ENCODE measurements around the gene YTHDF2. TPM values are rescaled to one million over a fixed set of nuclear protein-coding genes. Genes with fewer than 3 reads are reported as not detected.
A peak's percentile ranks its signal among the peaks of the same experiment; 100 is the strongest.
"Not testable (repeated sequence)": the region's sequence is repeated elsewhere in the genome, so short reads cannot be mapped to it uniquely, and the experiment has no call there.

YTHDF2 gene
- total and polyA plus RNA-seq, 4 experiments from 2014 or later: 65.1 to 173 (median 100) TPM

DNA sequence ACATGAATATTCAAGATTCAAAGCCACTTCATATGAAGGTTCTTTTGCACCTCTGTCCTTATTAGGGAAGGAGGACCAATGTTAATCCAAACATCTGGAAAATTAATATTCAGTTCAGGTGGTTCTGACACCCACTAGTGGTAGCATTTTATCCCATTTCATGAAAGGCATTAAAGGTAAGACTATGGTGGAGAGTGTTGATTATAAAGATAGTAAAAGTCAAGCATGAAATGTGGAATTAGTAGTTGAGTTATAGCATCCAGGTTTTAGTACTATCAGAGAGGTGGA lies 17.5 kb upstream of the YTHDF2 start:
- Mint-ChIP-seq H3K27ac (peak overlapping the region in 4 of 7 donors; percentile 0 to 44 (median 28)), H3K4me1 (peaks cover 0 to 4% (median 1%) of the 10 kb centered on the region in 4 donors), H3K36me3 (peaks cover 8 to 15% of the 10 kb centered on the region in 2 donors), H3K4me3 (no peak overlapping the region), H3K9me3 (no peaks in the 10 kb centered on the region), H3K27me3 (no peaks in the 10 kb centered on the region)
- no peaks in the 10 kb centered on the region for H3K27me3 ChIP-seq (ENCODE audit: insufficient read depth, low read length)
- CTCF ChIA-PET (ENCODE audit: partially characterized antibody): interaction anchor here (1.1 to 2.1 kb wide), 4 partner anchors 17 to 148 kb away, joined by 3 to 13 read pairs (median 5); partner anchors contain the start of genes TAF12 and YTHDF2
- H3K36me3 ChIP-seq (ENCODE audit: insufficient read depth, low read length): peaks cover 8% of the 10 kb centered on the region
- POLR2A ChIA-PET (ENCODE audit: partially characterized antibody): interaction anchor here (1.2 to 1.8 kb wide), 3 partner anchors 17 to 138 kb away, joined by 4 to 7 read pairs (median 4); partner anchors contain the start of genes TAF12 and YTHDF2
- H3K4me3 ChIP-seq (ENCODE audit: low read length in 2 of 2): no peak overlapping the region
- DNase-seq: no peak
- intact Hi-C loops (cut with micrococcal nuclease): no loop called here
- H3K9me3 ChIP-seq (ENCODE audit: control insufficient read depth in 1 of 2, low read length in 2 of 2): no peaks in the 10 kb centered on the region
- H3K27ac ChIP-seq (ENCODE audit: low read depth, low read length): no peak overlapping the region
- H3K4me1 ChIP-seq (ENCODE audit: insufficient read depth, low read length): no peaks in the 10 kb centered on the region

- H3K27me3 ChIP-seq (ENCODE audit: insufficient read depth, low read length): no peaks in the 10 kb centered on the region
- Mint-ChIP-seq H3K9me3 (no peaks in the 10 kb centered on the region), H3K4me1 (peaks cover 0 to 4% (median 1%) of the 10 kb centered on the region in 4 donors), H3K4me3 (no peak overlapping the region), H3K27ac (peak overlapping the region in 3 of 7 donors; percentile 12 to 36 (median 29)), H3K36me3 (peaks cover 3 to 7% of the 10 kb centered on the region in 2 donors), H3K27me3 (peaks cover 0 to 2% of the 10 kb centered on the region in 2 donors)
- H3K27ac ChIP-seq (ENCODE audit: low read depth, low read length): no peak overlapping the region
- no peak for DNase-seq
- POLR2A ChIA-PET (ENCODE audit: partially characterized antibody): no interaction called here
- CTCF ChIA-PET (ENCODE audit: partially characterized antibody): no interaction called here
- intact Hi-C loops (cut with micrococcal nuclease): no loop called here
- H3K9me3 ChIP-seq (ENCODE audit: control insufficient read depth in 1 of 2, low read length in 2 of 2): no peaks in the 10 kb centered on the region
- no peaks in the 10 kb centered on the region for H3K36me3 ChIP-seq (ENCODE audit: insufficient read depth, low read length)
- H3K4me3 ChIP-seq (ENCODE audit: low read length in 2 of 2): no peak overlapping the region
- H3K4me1 ChIP-seq (ENCODE audit: insufficient read depth, low read length): no peaks in the 10 kb centered on the region
Observed at GRCh38 chr1:28720376-28720775, 16.4 kb upstream of the YTHDF2 start.

DNA sequence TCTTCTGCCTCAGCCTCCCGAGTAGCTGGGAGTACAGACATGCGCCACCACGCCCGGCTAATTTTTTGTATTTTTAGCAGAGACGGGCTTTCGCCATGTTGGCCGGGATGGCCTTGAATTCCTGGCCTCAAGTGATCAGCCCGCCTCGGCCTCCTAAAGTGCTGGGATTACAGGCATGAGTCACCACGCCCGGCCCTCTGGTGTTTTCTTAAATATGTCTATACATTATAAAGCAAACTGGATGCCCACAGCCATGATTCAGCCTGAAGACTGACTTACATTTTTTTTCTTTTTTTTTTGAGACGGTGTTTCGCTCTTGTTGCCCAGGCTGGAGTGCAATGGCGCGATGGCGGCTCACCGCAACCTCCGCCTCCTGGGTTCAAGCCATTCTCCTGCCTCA lies 14.8 kb upstream of the YTHDF2 start:
- H3K27ac Mint-ChIP-seq; H3K4me3 ChIP-seq (ENCODE audit: low read length in 2 of 2); H3K27me3 Mint-ChIP-seq; H3K4me3 Mint-ChIP-seq; intact Hi-C loops (cut with micrococcal nuclease); H3K27me3 ChIP-seq (ENCODE audit: insufficient read depth, low read length); H3K9me3 ChIP-seq (ENCODE audit: control insufficient read depth in 1 of 2, low read length in 2 of 2); H3K36me3 Mint-ChIP-seq; H3K4me1 Mint-ChIP-seq; H3K36me3 ChIP-seq (ENCODE audit: insufficient read depth, low read length); POLR2A ChIA-PET (ENCODE audit: partially characterized antibody); H3K9me3 Mint-ChIP-seq; DNase-seq; H3K4me1 ChIP-seq (ENCODE audit: insufficient read depth, low read length); H3K27ac ChIP-seq (ENCODE audit: low read depth, low read length): not testable (repeated sequence)
- CTCF ChIA-PET (ENCODE audit: partially characterized antibody): interaction anchor here (1.0 to 1.1 kb wide), 3 partner anchors 15 to 155 kb away, joined by 3 read pairs; partner anchors contain the start of gene YTHDF2

GRCh38 chr1:28725365-28725764 lies 11.4 kb upstream of the YTHDF2 start:
- H3K27ac ChIP-seq (ENCODE audit: low read depth, low read length); H3K4me1 ChIP-seq (ENCODE audit: insufficient read depth, low read length); intact Hi-C loops (cut with micrococcal nuclease); H3K9me3 Mint-ChIP-seq; H3K27me3 Mint-ChIP-seq; H3K27me3 ChIP-seq (ENCODE audit: insufficient read depth, low read length); H3K36me3 Mint-ChIP-seq; H3K4me3 ChIP-seq (ENCODE audit: low read length in 2 of 2); H3K27ac Mint-ChIP-seq; H3K9me3 ChIP-seq (ENCODE audit: control insufficient read depth in 1 of 2, low read length in 2 of 2); DNase-seq; H3K4me1 Mint-ChIP-seq; H3K4me3 Mint-ChIP-seq; H3K36me3 ChIP-seq (ENCODE audit: insufficient read depth, low read length): not testable (repeated sequence)
- CTCF ChIA-PET (ENCODE audit: partially characterized antibody): interaction anchor here (1.5 kb wide), 1 partner anchor 10 kb away, joined by 4 read pairs; no protein-coding TSS in a partner anchor
- POLR2A ChIA-PET (ENCODE audit: partially characterized antibody): interaction anchor here (1.1 kb wide), 1 partner anchor 11 kb away, joined by 3 read pairs; the partner anchor contains the start of gene YTHDF2

GRCh38 chr1:28735961-28736449 lies 735 bp upstream of the YTHDF2 start:
- Mint-ChIP-seq H3K4me3 (peak overlapping the region in 7 of 8 donors; percentile 92 to 98 (median 96)), H3K36me3 (peaks cover 13 to 28% of the 10 kb centered on the region in 2 donors), H3K27me3 (peaks cover 0 to 2% of the 10 kb centered on the region in 2 donors), H3K27ac (peak overlapping the region; percentile 89 to 98 (median 94)), H3K4me1 (peaks cover 15 to 47% (median 25%) of the 10 kb centered on the region in 4 donors), H3K9me3 (no peaks in the 10 kb centered on the region)
- ChIA-PET CTCF (ENCODE audit: partially characterized antibody) (interaction anchor here (1.0 to 4.2 kb wide), 31 partner anchors 9 to 487 kb away, joined by 3 to 83 read pairs (median 6); partner anchors contain the start of genes GMEB1, RNU11, SRSF4 and TAF12), POLR2A (ENCODE audit: partially characterized antibody) (interaction anchor here (0.5 to 9.0 kb wide), 36 partner anchors 9 to 867 kb away, joined by 3 to 182 read pairs (median 5); partner anchors contain the start of genes EPB41, GMEB1, MED18 and RNU11)
- Histone ChIP-seq H3K27ac (ENCODE audit: low read depth, low read length) (peak overlapping the region; percentile 90), H3K9me3 (ENCODE audit: control insufficient read depth in 1 of 2, low read length in 2 of 2) (no peaks in the 10 kb centered on the region), H3K36me3 (ENCODE audit: insufficient read depth, low read length) (peaks cover 19% of the 10 kb centered on the region), H3K27me3 (ENCODE audit: insufficient read depth, low read length) (no peaks in the 10 kb centered on the region), H3K4me3 (ENCODE audit: low read length in 2 of 2) (peak overlapping the region; percentile 49 to 53), H3K4me1 (ENCODE audit: insufficient read depth, low read length) (peaks cover 37% of the 10 kb centered on the region)
- intact Hi-C loops (cut with micrococcal nuclease): loop anchor here (1.0 to 2.0 kb wide), 8 partner anchors 67 to 489 kb away; partner anchors contain the start of genes RNU11, TAF12 and TRNAU1AP
- DNase-seq: no peak

DNA sequence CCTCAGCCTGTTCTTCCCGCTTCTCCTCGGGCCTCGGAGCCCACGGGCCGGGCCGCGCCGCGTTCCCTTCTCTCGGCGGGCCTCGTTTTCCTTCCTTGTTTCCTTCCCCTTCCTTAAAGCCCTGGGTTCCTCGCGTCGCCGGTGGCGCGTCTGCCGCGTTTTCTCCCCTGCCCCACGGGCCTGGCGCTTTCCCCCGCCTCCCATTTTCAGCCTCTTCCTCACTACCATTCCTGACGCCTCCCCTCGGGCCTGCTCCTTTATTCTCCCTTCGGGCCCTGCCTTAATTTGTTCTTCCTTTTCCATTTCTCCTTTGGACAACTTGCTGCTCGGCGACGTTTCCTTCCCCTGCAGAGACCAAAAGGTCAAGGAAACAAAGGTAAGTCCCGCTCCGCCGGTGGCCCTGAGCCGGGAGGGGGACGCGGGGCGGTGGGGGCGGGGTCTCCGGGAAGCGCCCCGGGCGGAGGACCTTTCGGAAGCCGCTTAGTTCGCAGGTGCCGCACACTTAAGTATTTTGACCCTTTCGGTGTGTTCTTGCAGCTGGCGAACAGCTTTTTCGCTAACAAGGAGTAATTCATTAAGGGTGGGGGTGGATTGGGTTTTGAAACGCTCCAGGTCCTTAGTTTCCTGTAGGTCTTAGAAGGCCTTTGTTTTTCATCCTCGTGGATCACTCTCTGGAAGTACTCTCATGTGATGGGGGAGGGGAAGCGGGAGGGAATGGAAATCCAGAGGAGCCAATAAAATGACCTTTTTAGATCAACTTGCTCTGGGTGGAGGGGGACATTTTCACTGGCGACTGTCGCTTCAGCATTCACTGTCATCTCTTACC lies 780 bp downstream of the YTHDF2 start:
- H3K36me3 ChIP-seq (ENCODE audit: insufficient read depth, low read length): peaks cover 32% of the 10 kb centered on the region
- Mint-ChIP-seq H3K4me1 (peaks cover 22 to 59% (median 35%) of the 10 kb centered on the region in 4 donors), H3K27me3 (peaks cover 0 to 2% of the 10 kb centered on the region in 2 donors), H3K4me3 (peak overlapping the region; percentile 92 to 99 (median 96)), H3K9me3 (no peaks in the 10 kb centered on the region), H3K36me3 (peaks cover 22 to 42% of the 10 kb centered on the region in 2 donors), H3K27ac (peak overlapping the region; percentile 93 to 98 (median 97))
- peak overlapping the region; percentile 55 to 59 for H3K4me3 ChIP-seq (ENCODE audit: low read length in 2 of 2)
- peaks cover 50% of the 10 kb centered on the region for H3K4me1 ChIP-seq (ENCODE audit: insufficient read depth, low read length)
- DNase-seq: peak in 4 of 5 donors; percentile 4 to 61 (median 30)
- POLR2A ChIA-PET (ENCODE audit: partially characterized antibody): interaction anchor here (0.5 to 9.0 kb wide), 31 partner anchors 9 to 1061 kb away, joined by 3 to 182 read pairs (median 5); partner anchors contain the start of genes GMEB1, MED18, PHACTR4 and RNU11
- no peaks in the 10 kb centered on the region for H3K27me3 ChIP-seq (ENCODE audit: insufficient read depth, low read length)
- H3K27ac ChIP-seq (ENCODE audit: low read depth, low read length): peak overlapping the region; percentile 90
- intact Hi-C loops (cut with micrococcal nuclease): loop anchor here (2.0 kb wide), 2 partner anchors 147 to 185 kb away; partner anchors contain the start of gene TRNAU1AP
- H3K9me3 ChIP-seq (ENCODE audit: control insufficient read depth in 1 of 2, low read length in 2 of 2): no peaks in the 10 kb centered on the region
- CTCF ChIA-PET (ENCODE audit: partially characterized antibody): interaction anchor here (0.6 to 4.2 kb wide), 37 partner anchors 9 to 489 kb away, joined by 3 to 83 read pairs (median 5); partner anchors contain the start of genes GMEB1, RNU11, SRSF4 and TAF12

Data from CD4-positive, alpha-beta memory T cell (primary cell).